Calu3 (cell line): ENCODE measurements around the gene SP2. TPM values are rescaled to one million over a fixed set of nuclear protein-coding genes. Genes with fewer than 3 reads are reported as not detected.

Experiments
- BruUV-seq: library from RNA; stranded (reverse); fragments of 400-500 nt; replicated peaks from 2 replicates; lab custom pipeline; 2021; lab: Mats Ljungman, UMichigan
- CTCF ChIA-PET: fragments of 300-600 bp; sonication (Branson Sonifier 250); formaldehyde crosslinking; loops from one replicate; lab custom pipeline; 2022; ENCODE audit warnings: antibody characterized with exemption; lab: Charles Lee
- DNase-seq: peaks from one replicate; pipeline ENCODE4 v3.0.0; 2022
- H3K27ac Mint-ChIP-seq: one replicate; pipeline ENCODE4 v1.8.0; 2022; ENCODE audit warnings: mixed read lengths; ENCODE audit not compliant: unreplicated experiment
- H3K27me3 Mint-ChIP-seq: one replicate; pipeline ENCODE4 v1.8.0; 2022; ENCODE audit warnings: mixed read lengths; ENCODE audit not compliant: unreplicated experiment
- H3K36me3 Mint-ChIP-seq: one replicate; pipeline ENCODE4 v1.8.0; 2022; ENCODE audit warnings: mild to moderate bottlenecking, moderate library complexity, mixed read lengths; ENCODE audit not compliant: insufficient read depth, unreplicated experiment
- H3K4me1 Mint-ChIP-seq: one replicate; pipeline ENCODE4 v1.8.0; 2022; ENCODE audit warnings: mild to moderate bottlenecking, low read depth, mixed read lengths; ENCODE audit not compliant: unreplicated experiment
- H3K4me3 Mint-ChIP-seq: one replicate; pipeline ENCODE4 v1.8.0; 2022; ENCODE audit warnings: mild to moderate bottlenecking, low read depth, moderate library complexity, mixed read lengths; ENCODE audit not compliant: unreplicated experiment
- H3K9me3 Mint-ChIP-seq: one replicate; pipeline ENCODE4 v1.8.0; 2022; ENCODE audit warnings: low read depth, mixed read lengths; ENCODE audit not compliant: unreplicated experiment
- intact Hi-C: fragments of 100-400 bp; cut with micrococcal nuclease; formaldehyde crosslinking; loops from one replicate; pipeline ENCODE4 v1.10.0; 2022; ENCODE audit not compliant: unreplicated experiment
- total RNA-seq: library from RNA; stranded (reverse); gene quantifications from 2 replicates; pipeline ENCODE4 v1.2.3, GENCODE V29; 2022
- TF ChIP-seq, protein P1 (sequence below): fragments of 200-600 bp; IDR thresholded peaks from one replicate; pipeline ENCODE4 v1.8.0; 2022; ENCODE audit warnings: antibody characterized with exemption; ENCODE audit not compliant: unreplicated experiment

SP2 gene
- total RNA-seq, 1 experiment from 2014 or later, result 21.5 TPM

DNA sequence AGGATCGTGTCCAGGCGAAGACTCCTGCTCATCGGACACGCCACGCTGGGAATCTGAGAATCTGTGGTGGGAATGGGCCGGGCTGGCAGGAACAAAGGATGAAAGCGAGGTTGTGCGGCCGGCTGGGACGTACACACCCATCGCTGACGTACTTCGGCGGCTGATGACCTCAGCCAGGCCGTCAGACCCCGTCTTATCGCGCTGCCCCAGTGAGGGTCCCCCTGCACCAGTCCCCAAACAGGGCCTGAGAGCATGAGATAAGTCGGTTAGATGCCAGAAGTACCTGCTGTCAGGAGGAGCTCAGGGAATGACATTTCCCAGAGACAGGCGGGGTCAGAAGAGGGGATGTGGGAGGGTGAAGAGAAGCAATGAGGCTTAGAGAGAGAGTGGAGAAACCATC, 29.1 kb upstream of the SP2 start:
- no peak for DNase-seq
- H3K36me3 Mint-ChIP-seq, result no peaks in the 10 kb centered on the region
- H3K27ac Mint-ChIP-seq, result no peak overlapping the region
- CTCF ChIA-PET, result interaction anchor here (0.8 kb wide), 1 partner anchor 16 kb away, joined by 3 read pairs; the partner anchor contains the start of gene SP6
- peaks cover 2% of the 10 kb centered on the region for H3K9me3 Mint-ChIP-seq
- intact Hi-C loops, result no loop called here
- no peak overlapping the region for H3K4me3 Mint-ChIP-seq
- TF ChIP-seq, protein P1, sequence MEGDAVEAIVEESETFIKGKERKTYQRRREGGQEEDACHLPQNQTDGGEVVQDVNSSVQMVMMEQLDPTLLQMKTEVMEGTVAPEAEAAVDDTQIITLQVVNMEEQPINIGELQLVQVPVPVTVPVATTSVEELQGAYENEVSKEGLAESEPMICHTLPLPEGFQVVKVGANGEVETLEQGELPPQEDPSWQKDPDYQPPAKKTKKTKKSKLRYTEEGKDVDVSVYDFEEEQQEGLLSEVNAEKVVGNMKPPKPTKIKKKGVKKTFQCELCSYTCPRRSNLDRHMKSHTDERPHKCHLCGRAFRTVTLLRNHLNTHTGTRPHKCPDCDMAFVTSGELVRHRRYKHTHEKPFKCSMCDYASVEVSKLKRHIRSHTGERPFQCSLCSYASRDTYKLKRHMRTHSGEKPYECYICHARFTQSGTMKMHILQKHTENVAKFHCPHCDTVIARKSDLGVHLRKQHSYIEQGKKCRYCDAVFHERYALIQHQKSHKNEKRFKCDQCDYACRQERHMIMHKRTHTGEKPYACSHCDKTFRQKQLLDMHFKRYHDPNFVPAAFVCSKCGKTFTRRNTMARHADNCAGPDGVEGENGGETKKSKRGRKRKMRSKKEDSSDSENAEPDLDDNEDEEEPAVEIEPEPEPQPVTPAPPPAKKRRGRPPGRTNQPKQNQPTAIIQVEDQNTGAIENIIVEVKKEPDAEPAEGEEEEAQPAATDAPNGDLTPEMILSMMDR, result no peak
- H3K27me3 Mint-ChIP-seq, result peaks cover 77% of the 10 kb centered on the region
- peaks cover 12% of the 10 kb centered on the region for H3K4me1 Mint-ChIP-seq
- BruUV-seq, result no TSS peak

DNA sequence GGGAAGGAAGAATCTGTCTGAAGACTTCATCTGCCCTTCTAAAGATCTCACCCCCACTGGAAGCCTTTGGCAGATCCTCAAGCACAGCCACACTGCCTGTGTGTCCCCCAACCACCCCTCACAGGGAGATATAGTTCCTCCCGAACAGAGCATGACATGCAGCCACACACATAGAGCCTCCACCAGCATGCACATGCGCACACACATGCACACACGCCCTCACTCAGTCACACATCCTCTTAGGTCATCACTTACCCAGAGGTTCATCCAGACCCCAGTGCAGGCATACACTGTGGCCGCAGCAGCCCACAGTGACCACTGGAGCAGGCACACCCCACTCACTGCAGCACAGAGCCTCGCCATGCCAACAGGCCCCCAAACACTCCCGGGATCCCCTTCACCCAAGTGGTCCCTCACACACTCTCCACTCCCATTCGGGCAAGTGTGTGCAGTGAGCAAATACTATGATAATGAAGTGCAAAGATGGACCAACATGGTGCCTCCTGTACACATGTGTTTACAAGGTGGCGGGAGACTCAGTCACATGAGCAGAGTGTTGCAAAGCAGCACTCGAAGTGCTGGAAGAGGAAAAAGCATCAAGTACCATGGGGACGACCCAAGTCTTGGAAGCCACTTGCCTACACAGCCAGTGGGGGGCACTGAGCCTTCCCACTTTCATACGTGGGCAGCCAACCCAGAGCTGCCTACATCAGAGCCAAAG, 28.1 kb upstream of the SP2 start:
- Mint-ChIP-seq H3K36me3 (no peaks in the 10 kb centered on the region), H3K4me3 (no peak overlapping the region), H3K27ac (no peak overlapping the region), H3K9me3 (peaks cover 2% of the 10 kb centered on the region), H3K27me3 (peaks cover 87% of the 10 kb centered on the region), H3K4me1 (peaks cover 6% of the 10 kb centered on the region)
- BruUV-seq, result no TSS peak
- TF ChIP-seq, protein P1, result no peak
- intact Hi-C loops, result no loop called here
- CTCF ChIA-PET, result interaction anchor here (0.7 to 0.8 kb wide), 3 partner anchors 10 to 128 kb away, joined by 3 read pairs; partner anchors contain the start of gene SP6
- no peak for DNase-seq

DNA sequence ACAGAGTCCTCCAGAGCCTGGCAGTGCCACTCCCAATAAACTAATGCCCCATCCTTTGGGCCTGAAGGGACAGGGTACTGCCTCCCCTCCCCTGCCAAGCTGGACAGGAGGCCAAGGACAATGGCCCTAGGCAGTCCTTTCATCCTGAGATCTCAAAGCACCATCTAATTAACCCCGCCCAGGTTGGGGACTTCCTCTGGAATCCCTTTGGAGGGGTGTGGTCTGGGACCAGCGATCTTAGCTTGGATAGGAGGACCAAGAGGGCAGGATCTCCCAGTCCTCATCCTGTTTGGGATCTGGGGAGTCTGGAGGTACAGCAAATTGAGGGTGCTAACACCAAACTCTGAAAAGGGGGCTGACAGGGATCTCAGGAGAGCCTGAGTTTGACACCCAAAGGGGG, 26.9 kb upstream of the SP2 start:
- Mint-ChIP-seq H3K27ac (no peak overlapping the region), H3K9me3 (no peaks in the 10 kb centered on the region), H3K4me3 (no peak overlapping the region), H3K36me3 (no peaks in the 10 kb centered on the region), H3K4me1 (no peaks in the 10 kb centered on the region), H3K27me3 (peaks cover 98% of the 10 kb centered on the region)
- no peak for DNase-seq
- CTCF ChIA-PET, result interaction anchor here (0.8 to 1.3 kb wide), 2 partner anchors 12 to 26 kb away, joined by 3 to 5 read pairs; no protein-coding TSS in a partner anchor
- BruUV-seq, result no TSS peak
- TF ChIP-seq, protein P1, result no peak
- intact Hi-C loops, result no loop called here

DNA sequence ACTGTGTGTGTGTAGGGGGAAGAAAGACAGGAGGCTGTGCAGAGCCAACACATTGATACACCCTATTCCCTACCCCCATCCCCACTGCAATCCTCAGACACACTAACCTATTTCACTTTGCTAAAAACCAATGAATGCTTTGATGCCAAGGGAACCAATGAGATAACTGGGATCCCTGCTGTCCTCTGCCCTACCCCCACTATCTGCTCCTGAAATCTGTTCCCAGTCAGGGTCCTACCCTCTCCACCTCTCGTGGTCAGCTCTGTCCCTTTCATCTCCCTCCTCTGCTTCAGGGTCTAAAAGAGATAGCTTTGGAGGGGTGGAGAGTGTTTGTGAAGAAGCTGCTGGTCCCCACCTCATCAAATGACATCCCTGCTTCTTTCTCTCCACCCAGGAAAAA, 26.0 kb upstream of the SP2 start:
- Mint-ChIP-seq H3K9me3 (no peaks in the 10 kb centered on the region), H3K27me3 (peaks cover 100% of the 10 kb centered on the region), H3K4me1 (no peaks in the 10 kb centered on the region), H3K4me3 (no peak overlapping the region), H3K36me3 (no peaks in the 10 kb centered on the region), H3K27ac (no peak overlapping the region)
- BruUV-seq, result no TSS peak
- TF ChIP-seq, protein P1, result no peak
- DNase-seq, result no peak
- intact Hi-C loops, result no loop called here
- CTCF ChIA-PET, result interaction anchor here (0.5 to 1.3 kb wide), 4 partner anchors 10 to 395 kb away, joined by 3 to 5 read pairs (median 3); no protein-coding TSS in a partner anchor
